Measurements from ENCODE around the gene HCFC2. TPM values are rescaled to one million over a fixed set of nuclear protein-coding genes. Genes with fewer than 3 reads are reported as not detected.

HCFC2 gene
- total and polyA plus RNA-seq, 2 experiments from 2014 or later = 7.5 to 15.1 TPM

GRCh38 chr12:104137001-104137901 is 72.9 kb downstream of the HCFC2 start:
- no peaks in the 10 kb centered on the region for H3K9me3 ChIP-seq (ENCODE audit: low read depth)
- 1% methylated on average over 16 of the region's 78 CpGs for WGBS (ENCODE audit: low lambda C conversion rate, missing lambda C conversion rate)
- peaks cover 18% of the 10 kb centered on the region for H3K4me1 ChIP-seq (ENCODE audit: insufficient read depth)
- no peaks in the 10 kb centered on the region for H3K27me3 ChIP-seq
- peak overlapping the region; percentile 75 for H3K4me3 ChIP-seq
- peak overlapping the region; percentile 92 for H3K4me2 ChIP-seq
- peaks cover 44% of the 10 kb centered on the region for H3K79me2 ChIP-seq
- H3K36me3 ChIP-seq (replicated peaks; ENCODE audit: insufficient read depth, low read depth) = no peaks in the 10 kb centered on the region
- DNase-seq (ENCODE audit: low spot score) = peak; percentile 46
- peak overlapping the region; percentile 91 for H3K27ac ChIP-seq
- H2AFZ ChIP-seq = peak overlapping the region; percentile 80
- TF ChIP-seq CTCF (IDR thresholded peaks at IDR 0.05; ENCODE audit: poor library complexity) = no peak
- TF ChIP-seq EZH2phosphoT487 (IDR thresholded peaks at IDR 0.05; ENCODE audit: low read depth, severe bottlenecking, unreplicated experiment) = no peak
- no peak for TF ChIP-seq EZH2 (IDR thresholded peaks at IDR 0.05; ENCODE audit: borderline replicate concordance)
- no peaks in the 10 kb centered on the region for H3K9me2 ChIP-seq (replicated peaks; ENCODE audit: insufficient read depth)
- H4K20me1 ChIP-seq (ENCODE audit: insufficient read depth, poor library complexity, severe bottlenecking) = no peaks in the 10 kb centered on the region

GRCh38 chr12:104137902-104138796 is 73.8 kb downstream of the HCFC2 start, which contains the start of gene NFYB:
Gene NFYB, minus strand, starts transcription at chr12:104138210. Its CDS starts 2,757 bp downstream, at chr12:104135453.
- Histone ChIP-seq H3K27ac (peak within 1 kb of the TSS; percentile 91), H3K36me3 (replicated peaks; ENCODE audit: insufficient read depth, low read depth) (no peaks in the 10 kb centered on the region), H3K27me3 (no peaks in the 10 kb centered on the region), H3K4me3 (peak within 1 kb of the TSS; percentile 75), H3K4me2 (peak within 1 kb of the TSS; percentile 92), H2AFZ (peak within 1 kb of the TSS; percentile 91), H3K9me2 (replicated peaks; ENCODE audit: insufficient read depth) (no peaks in the 10 kb centered on the region), H3K79me2 (peaks cover 38% of the 10 kb centered on the region), H4K20me1 (ENCODE audit: insufficient read depth, poor library complexity, severe bottlenecking) (no peaks in the 10 kb centered on the region), H3K9me3 (ENCODE audit: low read depth) (no peaks in the 10 kb centered on the region), H3K4me1 (ENCODE audit: insufficient read depth) (peaks cover 18% of the 10 kb centered on the region)
- WGBS (ENCODE audit: low lambda C conversion rate, missing lambda C conversion rate) = 6% methylated on average over 44 of the region's 111 CpGs
- DNase-seq (ENCODE audit: low spot score) = peak; percentile 97
- TF ChIP-seq CTCF (IDR thresholded peaks at IDR 0.05; ENCODE audit: poor library complexity) (no peak), EZH2 (IDR thresholded peaks at IDR 0.05; ENCODE audit: borderline replicate concordance) (no peak), EZH2phosphoT487 (IDR thresholded peaks at IDR 0.05; ENCODE audit: low read depth, severe bottlenecking, unreplicated experiment) (no peak)

- no peaks in the 10 kb centered on the region for H4K20me1 ChIP-seq (ENCODE audit: insufficient read depth, poor library complexity, severe bottlenecking)
- H3K4me3 ChIP-seq = no peak overlapping the region
- no peaks in the 10 kb centered on the region for H3K27me3 ChIP-seq
- no peaks in the 10 kb centered on the region for H3K9me2 ChIP-seq (replicated peaks; ENCODE audit: insufficient read depth)
- H3K79me2 ChIP-seq = peaks cover 35% of the 10 kb centered on the region
- H3K27ac ChIP-seq = peak overlapping the region; percentile 88
- WGBS (ENCODE audit: low lambda C conversion rate, missing lambda C conversion rate) = 67% methylated on average over 7 of the region's 7 CpGs
- peak overlapping the region; percentile 90 for H3K4me2 ChIP-seq
- DNase-seq (ENCODE audit: low spot score) = peak; percentile 5
- TF ChIP-seq EZH2 (IDR thresholded peaks at IDR 0.05; ENCODE audit: borderline replicate concordance) (no peak), EZH2phosphoT487 (IDR thresholded peaks at IDR 0.05; ENCODE audit: low read depth, severe bottlenecking, unreplicated experiment) (no peak), CTCF (IDR thresholded peaks at IDR 0.05; ENCODE audit: poor library complexity) (no peak)
- H3K36me3 ChIP-seq (replicated peaks; ENCODE audit: insufficient read depth, low read depth) = no peaks in the 10 kb centered on the region
- no peaks in the 10 kb centered on the region for H3K9me3 ChIP-seq (ENCODE audit: low read depth)
- H3K4me1 ChIP-seq (ENCODE audit: insufficient read depth) = peaks cover 18% of the 10 kb centered on the region
- peak overlapping the region; percentile 91 for H2AFZ ChIP-seq
Measured at GRCh38 chr12:104138797-104139152, 74.4 kb downstream of the HCFC2 start.
